Measurements from ENCODE around the gene SPHK1.

Gene SPHK1

GRCh38 chr17:76386966-76387765 lies 2.8 kb downstream of the SPHK1 start:
- TF ChIP-seq, protein P1, sequence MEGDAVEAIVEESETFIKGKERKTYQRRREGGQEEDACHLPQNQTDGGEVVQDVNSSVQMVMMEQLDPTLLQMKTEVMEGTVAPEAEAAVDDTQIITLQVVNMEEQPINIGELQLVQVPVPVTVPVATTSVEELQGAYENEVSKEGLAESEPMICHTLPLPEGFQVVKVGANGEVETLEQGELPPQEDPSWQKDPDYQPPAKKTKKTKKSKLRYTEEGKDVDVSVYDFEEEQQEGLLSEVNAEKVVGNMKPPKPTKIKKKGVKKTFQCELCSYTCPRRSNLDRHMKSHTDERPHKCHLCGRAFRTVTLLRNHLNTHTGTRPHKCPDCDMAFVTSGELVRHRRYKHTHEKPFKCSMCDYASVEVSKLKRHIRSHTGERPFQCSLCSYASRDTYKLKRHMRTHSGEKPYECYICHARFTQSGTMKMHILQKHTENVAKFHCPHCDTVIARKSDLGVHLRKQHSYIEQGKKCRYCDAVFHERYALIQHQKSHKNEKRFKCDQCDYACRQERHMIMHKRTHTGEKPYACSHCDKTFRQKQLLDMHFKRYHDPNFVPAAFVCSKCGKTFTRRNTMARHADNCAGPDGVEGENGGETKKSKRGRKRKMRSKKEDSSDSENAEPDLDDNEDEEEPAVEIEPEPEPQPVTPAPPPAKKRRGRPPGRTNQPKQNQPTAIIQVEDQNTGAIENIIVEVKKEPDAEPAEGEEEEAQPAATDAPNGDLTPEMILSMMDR (conservative IDR thresholded peaks at IDR 0.05; ENCODE audit: low read depth, low read length): no peak
- no peak for DNase-seq (ENCODE audit: low read depth)
- H3K4me3 ChIP-seq (ENCODE audit: low read length): no peak overlapping the region

- TF ChIP-seq, protein P1 (conservative IDR thresholded peaks at IDR 0.05; ENCODE audit: low read depth, low read length): peak; percentile 18
- DNase-seq (ENCODE audit: low read depth): no peak
- no peak overlapping the region for H3K4me3 ChIP-seq (ENCODE audit: low read length)
These were observed 4.8 kb downstream of the SPHK1 start for GRCh38 chr17:76388966-76389888.

DNA sequence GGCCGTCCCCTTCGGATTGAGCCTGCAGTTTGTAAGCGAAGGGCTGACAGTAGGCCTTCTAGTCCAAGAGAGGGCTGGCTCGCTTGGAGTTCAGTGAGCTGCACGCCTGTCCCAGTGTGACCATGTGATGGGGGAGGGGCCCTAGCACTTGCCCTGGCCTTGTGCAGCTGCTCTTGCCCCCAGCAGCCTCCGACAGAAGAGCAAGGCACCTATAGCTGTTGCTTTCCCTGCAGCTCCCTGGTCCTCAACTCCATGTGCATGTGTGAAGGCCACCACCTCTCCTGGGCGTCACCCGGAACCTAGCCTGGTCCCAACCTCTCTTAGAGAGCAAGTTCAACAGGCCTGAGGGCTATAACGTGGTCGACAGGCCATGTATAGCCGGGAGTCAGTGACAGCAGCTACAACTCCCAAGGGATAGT lies 5.6 kb downstream of the SPHK1 start:
- no peak for DNase-seq (ENCODE audit: low read depth)
- TF ChIP-seq, protein P1 (conservative IDR thresholded peaks at IDR 0.05; ENCODE audit: low read depth, low read length): no peak
- no peak overlapping the region for H3K4me3 ChIP-seq (ENCODE audit: low read length)

- H3K4me3 ChIP-seq (ENCODE audit: low read length): no peak overlapping the region
- DNase-seq (ENCODE audit: low read depth): no peak
- TF ChIP-seq, protein P1 (conservative IDR thresholded peaks at IDR 0.05; ENCODE audit: low read depth, low read length): no peak
These were observed 6.8 kb downstream of the SPHK1 start for GRCh38 chr17:76391200-76391715.

DNA sequence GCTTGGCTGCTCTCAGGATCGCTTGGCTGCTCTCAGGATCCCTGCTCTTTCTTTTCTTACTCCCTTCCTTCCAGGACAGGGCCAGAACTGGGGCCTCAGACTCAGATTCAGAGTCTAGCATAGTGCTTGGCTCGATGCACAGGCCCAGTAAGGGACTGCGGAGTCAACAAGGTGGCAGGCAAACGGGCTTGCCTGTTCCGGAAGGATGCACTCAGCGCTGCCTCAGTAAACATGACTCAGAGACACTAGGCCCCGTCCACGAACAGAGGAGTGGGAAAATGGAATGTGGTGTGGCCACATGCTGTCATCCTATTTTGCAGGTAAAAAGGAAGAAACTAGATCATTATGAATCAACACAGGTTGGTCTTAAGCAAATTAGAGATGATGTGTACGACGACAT lies 9.8 kb downstream of the SPHK1 start:
- TF ChIP-seq, protein P1 (conservative IDR thresholded peaks at IDR 0.05; ENCODE audit: low read depth, low read length): no peak
- DNase-seq (ENCODE audit: low read depth): no peak
- no peak overlapping the region for H3K4me3 ChIP-seq (ENCODE audit: low read length)

GRCh38 chr17:76395980-76396379 lies 11.6 kb downstream of the SPHK1 start:
- no peak overlapping the region for H3K4me3 ChIP-seq (ENCODE audit: low read length)
- no peak for DNase-seq (ENCODE audit: low read depth)
- TF ChIP-seq, protein P1 (conservative IDR thresholded peaks at IDR 0.05; ENCODE audit: low read depth, low read length): no peak
